SJSA1 (cell line): Measurements from ENCODE around the gene DEGS1. TPM values are rescaled to one million over a fixed set of nuclear protein-coding genes. Genes with fewer than 3 reads are reported as not detected.

Experiments
- DNase-seq, 2 experiments: peaks; one replicate each; pipeline ENCODE4 v3.0.0-alpha.2; 2015 to 2020; ENCODE audit warnings: low spot score in 2 of 2, low read depth in 1 of 2
- H3K27ac ChIP-seq: fragments of 250-450 bp; sonication (Bioruptor Pico); 2 replicates; pipeline ENCODE4 v1.5.1; 2020; ENCODE audit warnings: mild to moderate bottlenecking, moderate library complexity
- H3K27me3 ChIP-seq: fragments of 250-450 bp; sonication (Bioruptor Pico); replicated peaks from 2 replicates; pipeline ENCODE4 v1.5.1; 2020; ENCODE audit warnings: mild to moderate bottlenecking, moderate library complexity
- H3K36me3 ChIP-seq: fragments of 250-450 bp; sonication (Bioruptor Pico); 2 replicates; pipeline ENCODE4 v1.5.1; 2020; ENCODE audit warnings: mild to moderate bottlenecking
- H3K4me1 ChIP-seq: fragments of 250-450 bp; sonication (Bioruptor Pico); replicated peaks from 2 replicates; pipeline ENCODE4 v1.6.1; 2021; ENCODE audit warnings: mild to moderate bottlenecking
- H3K4me3 ChIP-seq: fragments of 250-450 bp; sonication (Bioruptor Pico); 2 replicates; pipeline ENCODE4 v1.5.1; 2020; ENCODE audit warnings: mild to moderate bottlenecking
- H3K9me3 ChIP-seq: fragments of 250-450 bp; sonication (Bioruptor Pico); replicated peaks from 2 replicates; pipeline ENCODE4 v1.5.1; 2020; ENCODE audit warnings: mild to moderate bottlenecking
- total RNA-seq: library from RNA; depleted of rRNA; stranded (reverse); fragments of >200 nt; shearing (Covaris generic); gene quantifications from 2 replicates; pipeline ENCODE4 v1.2.3, GENCODE V29; 2014

Gene DEGS1
- total RNA-seq, 1 experiment from 2014 or later, result 210 TPM

DNA sequence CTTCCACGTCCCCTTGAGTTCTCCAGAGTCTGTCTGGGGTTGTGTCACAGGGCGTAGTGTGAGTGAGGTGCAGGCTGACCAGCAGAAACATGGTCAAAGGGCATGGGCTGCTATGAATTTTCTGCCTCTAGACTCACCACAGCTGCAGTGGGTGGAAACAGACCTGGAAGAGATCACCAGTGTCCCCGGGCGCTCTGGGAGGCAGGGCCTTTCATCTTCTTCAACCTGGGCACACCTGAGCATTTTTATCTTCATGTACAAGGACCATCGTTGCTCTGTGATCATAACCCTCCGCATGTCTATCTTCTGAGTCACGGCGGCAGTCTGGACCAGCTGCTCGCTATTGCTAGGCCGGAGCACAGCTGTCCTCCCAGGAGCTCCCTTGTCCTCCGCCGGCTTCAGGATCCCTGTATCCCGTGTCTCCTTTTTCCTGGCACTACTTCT lies 29.6 kb downstream of the DEGS1 start:
- H3K27ac ChIP-seq, result no peak overlapping the region
- H3K36me3 ChIP-seq, result no peaks in the 10 kb centered on the region
- no peak for DNase-seq
- 0 out of 2 replicates have a peak, but pooled peaks cover 3% of the 10 kb centered on the region for H3K4me1 ChIP-seq
- no peaks in the 10 kb centered on the region for H3K9me3 ChIP-seq
- no peaks in the 10 kb centered on the region for H3K27me3 ChIP-seq
- no peak overlapping the region for H3K4me3 ChIP-seq

DNA sequence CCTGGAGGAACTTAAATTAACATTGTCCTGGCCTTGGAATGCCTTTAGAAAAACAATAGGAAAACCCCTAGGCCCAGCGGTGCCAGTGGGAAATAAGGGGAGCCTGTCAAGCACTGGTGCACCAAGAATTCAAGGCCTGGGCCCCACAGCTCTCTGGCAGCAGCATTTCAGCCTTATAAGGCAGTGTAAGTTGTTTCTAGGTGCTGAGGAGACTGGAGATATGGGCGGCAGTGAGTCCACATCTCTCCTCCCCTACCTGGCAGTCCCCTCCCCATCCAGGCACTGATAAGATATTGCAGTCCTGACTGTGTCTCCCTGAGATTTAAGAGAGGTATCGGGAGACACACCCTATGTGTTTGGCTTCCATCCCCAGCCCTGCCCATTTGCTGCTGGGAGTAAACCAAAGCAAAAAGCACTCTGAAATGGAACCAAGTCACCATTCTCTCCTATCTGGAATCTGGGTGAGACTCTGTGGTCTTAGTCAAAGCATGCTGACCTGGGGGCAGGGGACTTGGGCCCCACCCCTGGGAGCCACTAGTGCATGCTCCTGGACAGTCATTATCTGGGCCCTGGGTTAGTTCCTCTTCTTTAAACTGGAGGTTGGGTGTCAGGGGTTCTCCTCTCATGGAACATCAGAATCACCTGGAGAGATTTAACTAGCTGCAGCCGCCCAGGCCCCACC lies 30.5 kb downstream of the DEGS1 start:
- H3K4me3 ChIP-seq, result no peak overlapping the region
- no peak for DNase-seq
- 0 out of 2 replicates have a peak, but pooled peaks cover 3% of the 10 kb centered on the region for H3K4me1 ChIP-seq
- H3K36me3 ChIP-seq, result no peaks in the 10 kb centered on the region
- H3K27me3 ChIP-seq, result no peaks in the 10 kb centered on the region
- no peaks in the 10 kb centered on the region for H3K9me3 ChIP-seq
- no peak overlapping the region for H3K27ac ChIP-seq

DNA sequence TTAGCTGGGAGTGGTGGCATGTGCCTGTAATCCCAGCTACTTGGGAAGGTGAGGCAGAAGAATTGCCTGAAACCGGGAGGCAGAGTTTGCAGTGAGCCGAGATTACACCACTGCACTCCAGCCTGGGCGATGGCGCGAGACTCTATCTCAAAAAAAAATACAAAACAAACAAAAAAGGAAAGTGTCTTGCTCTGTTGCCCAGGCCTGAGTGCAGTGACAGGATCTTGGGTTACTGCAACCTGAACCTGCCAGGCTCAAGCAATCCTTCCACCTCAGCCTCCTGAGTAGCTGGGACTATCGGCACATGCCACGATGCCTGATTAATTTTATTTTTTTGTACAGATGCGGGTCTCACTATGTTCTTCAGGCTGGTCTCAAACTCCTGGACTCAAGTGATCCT lies 33.3 kb downstream of the DEGS1 start:
- H3K4me1 ChIP-seq, result 0 out of 2 replicates have a peak, but pooled peaks cover 3% of the 10 kb centered on the region
- no peaks in the 10 kb centered on the region for H3K36me3 ChIP-seq
- no peaks in the 10 kb centered on the region for H3K9me3 ChIP-seq
- no peak overlapping the region for H3K4me3 ChIP-seq
- H3K27ac ChIP-seq, result no peak overlapping the region
- DNase-seq, result no peak
- no peaks in the 10 kb centered on the region for H3K27me3 ChIP-seq

DNA sequence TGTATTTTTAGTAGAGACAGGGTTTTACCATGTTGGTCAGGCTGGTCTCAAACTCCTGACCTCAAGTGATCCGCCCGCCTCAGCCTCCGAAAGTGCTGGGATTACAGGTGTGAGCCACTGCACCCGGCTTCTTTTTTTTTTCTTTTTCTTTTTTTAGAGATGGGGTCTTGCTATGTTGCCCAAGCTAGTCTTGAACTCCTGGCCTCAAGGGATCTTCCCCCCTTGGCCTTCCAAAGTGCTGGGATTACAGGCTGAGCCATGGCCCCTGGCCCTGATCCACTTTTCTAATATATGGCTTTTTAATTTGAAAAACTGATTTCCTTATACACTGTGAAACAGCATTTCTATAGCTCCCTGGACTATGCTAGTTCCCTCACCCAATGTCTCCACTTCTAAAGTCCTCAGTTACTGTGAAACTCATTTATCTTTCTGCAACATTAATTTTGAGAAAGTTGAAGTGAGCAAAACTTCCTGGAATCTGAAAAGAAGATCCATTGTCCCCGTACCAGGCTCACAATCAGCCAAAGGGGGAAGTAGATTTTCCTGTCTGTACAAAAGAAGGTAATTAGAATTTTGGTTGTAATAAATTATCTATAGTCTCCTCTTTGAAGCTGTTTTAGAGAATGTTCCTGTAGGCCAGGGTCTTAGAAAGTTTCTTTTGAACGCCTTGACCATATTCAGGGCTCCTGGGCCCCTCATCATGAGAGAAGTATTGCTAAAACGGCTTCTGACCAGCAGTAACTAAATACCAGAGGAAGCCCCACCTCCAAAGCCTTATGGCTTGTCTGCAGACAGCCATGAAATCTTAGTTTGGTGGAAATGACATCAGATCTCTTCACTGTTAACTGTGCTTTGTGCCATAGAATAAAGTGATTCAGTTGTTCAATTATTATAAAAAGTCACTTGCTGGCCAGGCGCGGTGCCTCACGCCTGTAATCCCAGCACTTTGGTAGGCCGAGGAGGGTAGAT lies 34.9 kb downstream of the DEGS1 start:
- no peaks in the 10 kb centered on the region for H3K36me3 ChIP-seq
- no peaks in the 10 kb centered on the region for H3K9me3 ChIP-seq
- no peak overlapping the region for H3K27ac ChIP-seq
- H3K4me3 ChIP-seq, result no peak overlapping the region
- H3K4me1 ChIP-seq, result no peaks in the 10 kb centered on the region
- H3K27me3 ChIP-seq, result no peaks in the 10 kb centered on the region
- DNase-seq, result no peak

DNA sequence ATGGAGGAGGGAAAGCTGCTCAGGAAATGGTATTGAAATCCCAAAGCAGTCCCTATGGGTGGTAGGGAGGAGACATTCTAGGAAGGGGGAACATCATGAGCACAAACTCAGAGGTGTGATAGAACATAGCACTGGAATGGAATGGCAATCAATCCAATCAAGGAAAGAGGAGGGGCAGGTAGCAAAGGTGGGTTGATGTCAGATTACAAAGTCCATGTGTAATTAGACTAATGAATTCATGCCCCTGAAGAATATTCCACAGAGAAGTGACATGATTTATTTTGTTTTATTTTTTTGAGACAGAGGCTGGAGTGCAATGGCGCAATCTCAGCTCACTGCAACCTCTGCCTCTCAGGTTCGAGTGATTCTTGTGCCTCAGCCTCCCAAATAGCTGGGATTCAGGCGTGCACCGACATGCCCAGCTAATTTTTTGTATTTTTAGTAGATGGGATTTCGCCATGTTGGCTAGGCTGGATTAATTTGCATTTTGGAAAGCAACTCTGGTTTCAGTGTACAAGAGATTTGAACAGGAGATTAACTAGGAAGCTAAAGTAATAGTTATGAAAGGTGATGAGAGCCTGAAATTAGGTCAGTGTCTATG lies 36.1 kb downstream of the DEGS1 start:
- no peaks in the 10 kb centered on the region for H3K9me3 ChIP-seq
- no peaks in the 10 kb centered on the region for H3K36me3 ChIP-seq
- no peaks in the 10 kb centered on the region for H3K27me3 ChIP-seq
- peaks cover 11% of the 10 kb centered on the region for H3K4me1 ChIP-seq
- DNase-seq, result no peak
- H3K4me3 ChIP-seq, result no peak overlapping the region
- no peak overlapping the region for H3K27ac ChIP-seq

DNA sequence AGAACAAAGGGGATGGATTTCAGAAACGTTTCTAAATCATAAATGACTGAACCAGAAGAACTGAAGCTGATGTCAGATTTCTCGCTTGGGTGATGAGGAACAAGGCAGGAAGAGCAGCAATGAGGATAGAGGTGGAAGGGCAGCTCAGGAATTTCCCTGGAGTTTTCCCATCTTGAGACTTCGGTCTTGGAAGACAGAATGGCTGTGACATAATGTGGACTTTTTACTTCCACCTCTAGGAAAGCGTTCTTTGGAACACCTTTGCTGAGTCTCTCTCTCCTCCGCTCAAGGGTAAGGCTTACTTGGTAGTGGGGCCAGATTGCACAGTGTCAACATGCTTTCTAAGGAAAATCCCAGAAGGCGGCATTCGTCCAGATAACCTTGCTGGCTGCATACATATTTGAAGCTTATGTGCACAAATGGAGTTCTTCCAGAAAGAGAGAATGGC lies 36.6 kb downstream of the DEGS1 start:
- H3K9me3 ChIP-seq, result no peaks in the 10 kb centered on the region
- H3K27me3 ChIP-seq, result no peaks in the 10 kb centered on the region
- no peak for DNase-seq
- H3K4me3 ChIP-seq, result no peak overlapping the region
- peaks cover 16% of the 10 kb centered on the region for H3K4me1 ChIP-seq
- H3K36me3 ChIP-seq, result no peaks in the 10 kb centered on the region
- no peak overlapping the region for H3K27ac ChIP-seq

DNA sequence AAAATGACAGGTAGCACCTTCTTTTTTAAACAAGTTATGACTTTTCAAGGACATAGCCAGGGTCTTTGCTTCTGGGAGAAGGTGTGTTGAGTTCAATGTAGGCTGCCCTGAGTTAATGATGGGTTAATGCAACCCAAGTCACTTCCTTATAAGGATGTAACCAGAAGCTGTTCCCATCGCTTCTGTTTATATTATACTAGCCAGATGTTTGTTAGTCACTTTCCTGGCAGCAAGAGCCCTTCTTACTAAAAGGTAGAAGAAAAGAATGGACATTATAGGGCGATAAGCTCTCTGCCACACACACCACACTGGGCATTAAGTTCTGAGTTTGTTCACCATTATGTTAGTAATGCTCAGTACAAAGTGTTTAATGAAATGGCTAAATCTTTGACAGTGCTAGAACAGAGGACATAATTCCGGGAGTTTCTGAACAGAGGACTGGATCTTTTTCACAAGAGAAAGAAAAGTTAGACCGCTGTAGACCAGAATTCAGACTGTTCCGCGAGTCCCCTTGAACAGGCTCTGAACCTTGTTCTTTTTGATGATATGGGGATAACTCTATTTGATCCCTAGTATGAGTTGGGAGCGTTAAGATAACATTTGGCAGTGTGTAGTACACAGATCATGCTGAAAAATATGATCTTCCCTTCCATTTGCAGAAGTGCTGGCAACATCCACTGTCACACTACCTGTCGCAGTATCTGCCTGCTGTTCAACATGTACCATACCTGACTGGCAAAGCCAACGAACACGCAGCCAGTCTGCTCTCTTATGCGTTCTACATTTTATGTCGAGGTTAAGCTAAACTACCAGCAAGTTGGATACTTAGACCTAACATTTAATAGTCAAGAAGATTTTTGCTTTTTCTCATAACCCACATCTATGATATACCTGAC lies 41.0 kb downstream of the DEGS1 start:
- Histone ChIP-seq H3K36me3 (peaks cover 19% of the 10 kb centered on the region), H3K27ac (no peak overlapping the region), H3K4me1 (peaks cover 21% of the 10 kb centered on the region), H3K9me3 (no peaks in the 10 kb centered on the region), H3K27me3 (no peaks in the 10 kb centered on the region), H3K4me3 (no peak overlapping the region)
- peak in 1 of 2 experiments; percentile 60 for DNase-seq

DNA sequence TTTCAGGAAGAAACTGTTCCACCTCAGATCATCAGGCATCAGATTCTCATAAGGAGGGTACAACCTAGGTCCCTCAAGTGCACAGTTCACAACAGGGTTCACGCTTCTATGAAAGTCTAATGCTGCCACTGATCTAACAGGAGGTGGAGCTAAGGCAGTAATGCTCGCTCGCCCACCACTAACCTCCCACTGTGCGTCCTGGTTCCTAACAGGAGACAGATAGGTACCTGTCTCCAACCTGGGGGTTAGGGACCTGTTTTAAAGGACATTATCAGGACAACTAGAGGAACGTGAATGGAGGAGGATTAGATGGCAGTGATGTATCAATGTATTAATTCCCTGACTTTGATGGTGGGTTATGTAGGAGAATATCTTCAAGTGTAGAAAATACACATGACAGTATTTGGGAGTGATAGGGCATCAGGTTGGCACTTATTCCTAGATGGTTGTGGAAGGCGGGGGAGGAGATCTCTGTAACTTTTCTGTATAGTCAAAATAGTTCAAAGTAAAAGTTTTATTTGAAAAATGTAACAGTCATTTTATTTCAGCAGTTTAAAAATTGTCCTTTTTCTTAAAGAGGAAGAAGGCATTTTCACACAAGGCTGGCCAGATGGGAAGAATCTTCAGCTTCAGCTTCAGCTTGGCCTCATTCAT lies 43.9 kb downstream of the DEGS1 start:
- Histone ChIP-seq H3K36me3 (peaks cover 39% of the 10 kb centered on the region), H3K27me3 (no peaks in the 10 kb centered on the region), H3K27ac (no peak overlapping the region), H3K4me3 (no peak overlapping the region), H3K4me1 (peaks cover 21% of the 10 kb centered on the region), H3K9me3 (no peaks in the 10 kb centered on the region)
- DNase-seq, result no peak

DNA sequence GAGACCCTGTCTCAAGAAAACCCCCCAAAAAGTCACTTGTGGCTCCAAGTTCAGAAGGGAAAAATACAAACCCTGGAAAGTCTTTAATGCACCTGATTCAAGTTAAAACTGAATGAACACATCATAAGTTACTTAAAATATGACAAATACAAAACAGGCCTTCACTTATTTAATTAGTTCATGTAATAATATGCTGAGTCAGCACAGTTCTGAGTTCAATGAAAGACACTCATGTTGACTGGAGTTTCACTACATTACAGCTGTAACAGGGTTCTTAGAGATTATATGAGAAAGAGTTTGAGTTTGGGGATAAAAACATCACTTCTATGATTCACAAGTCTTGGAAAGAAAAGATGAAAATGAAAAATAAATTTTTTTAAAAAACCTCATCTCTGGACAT lies 51.0 kb downstream of the DEGS1 start:
- H3K4me1 ChIP-seq, result 0 out of 2 replicates have a peak, but pooled peaks cover 6% of the 10 kb centered on the region
- H3K9me3 ChIP-seq, result no peaks in the 10 kb centered on the region
- no peaks in the 10 kb centered on the region for H3K27me3 ChIP-seq
- no peak for DNase-seq
- H3K4me3 ChIP-seq, result no peak overlapping the region
- H3K27ac ChIP-seq, result no peak overlapping the region
- H3K36me3 ChIP-seq, result peaks cover 56% of the 10 kb centered on the region

DNA sequence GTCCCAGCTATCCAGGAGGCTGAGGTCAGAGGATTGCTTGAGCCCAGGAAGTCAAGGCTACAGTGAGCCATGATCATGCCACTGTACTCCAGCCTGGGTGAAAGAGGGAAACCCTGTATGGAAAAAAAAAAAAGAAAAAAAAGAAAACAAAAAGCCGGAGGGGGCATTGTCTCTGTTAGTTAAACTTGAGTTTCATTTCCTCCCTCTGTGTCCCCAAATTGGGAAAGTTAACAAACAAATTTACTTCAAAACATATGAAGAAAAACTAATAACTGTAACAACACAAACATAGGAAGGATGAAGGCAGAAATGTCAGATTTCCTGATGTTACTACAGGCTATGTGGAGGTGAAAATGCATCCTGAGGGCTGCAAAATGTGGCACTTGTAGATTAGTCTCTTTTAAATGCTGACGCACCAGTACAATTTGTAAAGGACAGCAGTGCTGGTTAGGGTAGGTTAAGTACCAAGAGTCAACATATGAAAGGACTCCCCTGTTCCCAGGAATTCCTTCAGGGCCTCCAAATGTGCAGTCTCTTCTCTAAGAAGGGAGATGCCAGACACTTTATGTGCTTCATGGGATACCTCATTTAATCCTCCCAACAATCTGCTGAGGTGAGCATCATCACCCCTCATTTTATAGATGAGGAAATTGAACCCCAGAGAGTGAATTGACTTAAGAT lies 52.9 kb downstream of the DEGS1 start:
- Histone ChIP-seq H3K36me3 (peaks cover 49% of the 10 kb centered on the region), H3K4me1 (peaks cover 6% of the 10 kb centered on the region; the same call in 1 of the 2 replicates), H3K4me3 (no peak overlapping the region), H3K27me3 (no peaks in the 10 kb centered on the region), H3K27ac (no peak overlapping the region), H3K9me3 (no peaks in the 10 kb centered on the region)
- DNase-seq, result no peak

DNA sequence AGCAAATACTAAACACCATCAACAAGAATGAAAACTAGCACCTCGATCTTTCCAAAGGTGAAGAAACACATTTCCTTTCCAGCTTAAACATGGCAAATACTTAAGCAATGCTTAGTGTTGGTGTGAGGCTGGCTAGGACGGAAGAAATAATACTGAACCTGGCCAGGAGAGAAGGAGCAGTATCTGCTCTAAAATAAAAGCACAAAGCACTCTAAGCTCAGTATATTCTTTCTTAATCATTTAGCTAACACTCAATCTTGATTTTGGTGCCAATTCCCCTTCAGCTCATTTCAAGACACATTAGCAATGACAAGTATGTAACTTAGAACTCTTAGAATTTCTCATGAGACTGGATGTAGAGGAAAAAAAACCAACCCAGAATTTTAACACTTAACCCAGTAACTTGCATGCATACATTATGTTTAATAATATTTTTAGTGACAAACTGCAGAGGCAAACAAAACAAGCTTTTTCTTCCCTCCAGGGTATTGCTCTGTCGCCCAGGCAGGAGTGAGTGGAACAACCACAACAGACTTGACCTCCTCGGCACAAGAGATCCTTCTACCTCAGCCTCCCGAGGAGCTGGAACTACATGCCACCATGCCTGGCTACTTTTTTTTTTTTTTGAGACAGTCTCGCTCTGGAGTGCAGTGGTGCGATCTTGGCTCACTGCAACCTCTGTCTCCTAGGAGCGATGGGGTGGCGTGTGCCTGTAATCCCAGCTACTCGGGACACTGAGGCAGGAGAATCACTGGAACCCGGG lies 54.3 kb downstream of the DEGS1 start:
- DNase-seq, result no peak
- Histone ChIP-seq H3K27ac (no peak overlapping the region), H3K27me3 (no peaks in the 10 kb centered on the region), H3K36me3 (peaks cover 48% of the 10 kb centered on the region), H3K9me3 (no peaks in the 10 kb centered on the region), H3K4me1 (peaks cover 6% of the 10 kb centered on the region; the same call in 1 of the 2 replicates), H3K4me3 (no peak overlapping the region)

DNA sequence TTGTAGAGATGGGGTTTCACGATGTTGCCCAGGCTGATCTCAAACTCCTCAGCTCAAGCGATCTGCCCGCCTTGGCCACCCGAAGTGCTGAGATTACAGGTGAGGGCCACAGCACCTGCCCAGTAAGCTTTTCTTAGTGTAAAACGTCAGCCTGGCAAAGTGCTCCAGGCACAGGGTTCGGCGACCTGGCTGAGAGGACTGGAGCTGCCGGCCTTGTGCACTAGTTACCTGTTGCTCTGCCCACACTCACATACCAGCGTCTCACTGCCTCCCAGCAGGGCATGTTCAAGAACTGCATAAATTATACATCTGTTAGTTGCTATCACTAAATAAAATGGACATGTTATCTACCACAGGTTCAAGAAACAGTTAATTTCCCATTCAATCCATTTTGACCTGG lies 55.2 kb downstream of the DEGS1 start:
- Histone ChIP-seq H3K27me3 (no peaks in the 10 kb centered on the region), H3K4me1 (peaks cover 6% of the 10 kb centered on the region; the same call in 1 of the 2 replicates), H3K36me3 (peaks cover 41% of the 10 kb centered on the region), H3K4me3 (no peak overlapping the region), H3K27ac (no peak overlapping the region), H3K9me3 (no peaks in the 10 kb centered on the region)
- no peak for DNase-seq
